Measurements from ENCODE around the gene DNM1L.
A peak's percentile ranks its signal among the peaks of the same experiment; 100 is the strongest.

DNM1L gene

GRCh38 chr12:32666018-32666417, 13.1 kb upstream of the DNM1L start:
- H3K27ac ChIP-seq (ENCODE audit: low read depth, low read length) = no peak overlapping the region

GRCh38 chr12:32669584-32669983, 9.5 kb upstream of the DNM1L start:
- Histone ChIP-seq H3K36me3 (ENCODE audit: control insufficient read depth, insufficient read depth, low read length) (no peaks in the 10 kb centered on the region), H3K9me3 (ENCODE audit: control insufficient read depth, insufficient read depth, low read length) (peaks cover 4% of the 10 kb centered on the region; the same call in 1 of the 2 replicates), H3K9ac (ENCODE audit: low read depth, low read length) (no peak overlapping the region), H3K27me3 (ENCODE audit: control insufficient read depth, insufficient read depth, low read length) (no peaks in the 10 kb centered on the region), H3K4me3 (ENCODE audit: low read depth, low read length) (no peak overlapping the region), H3K4me1 (ENCODE audit: control insufficient read depth, insufficient read depth, low read length) (peaks cover 2% of the 10 kb centered on the region; the same call in 1 of the 2 replicates), H3K27ac (ENCODE audit: low read depth, low read length) (no peak overlapping the region)

More at GRCh38 chr12:32666018-32666417, 13.1 kb upstream of the DNM1L start:
- Histone ChIP-seq H3K4me1 (ENCODE audit: control insufficient read depth, insufficient read depth, low read length) (no peaks in the 10 kb centered on the region), H3K27me3 (ENCODE audit: control insufficient read depth, insufficient read depth, low read length) (no peaks in the 10 kb centered on the region), H3K36me3 (ENCODE audit: control insufficient read depth, insufficient read depth, low read length) (no peaks in the 10 kb centered on the region), H3K9me3 (ENCODE audit: control insufficient read depth, insufficient read depth, low read length) (peaks cover 4% of the 10 kb centered on the region; the same call in 1 of the 2 replicates), H3K4me3 (ENCODE audit: low read depth, low read length) (no peak overlapping the region), H3K9ac (ENCODE audit: low read depth, low read length) (no peak overlapping the region)

GRCh38 chr12:32671930-32672780, 6.9 kb upstream of the DNM1L start:
- Histone ChIP-seq H3K27me3 (ENCODE audit: control insufficient read depth, insufficient read depth, low read length) (no peaks in the 10 kb centered on the region), H3K27ac (ENCODE audit: low read depth, low read length) (no peak overlapping the region), H3K4me1 (ENCODE audit: control insufficient read depth, insufficient read depth, low read length) (peaks cover 2% of the 10 kb centered on the region; the same call in 1 of the 2 replicates), H3K9ac (ENCODE audit: low read depth, low read length) (no peak overlapping the region), H3K9me3 (ENCODE audit: control insufficient read depth, insufficient read depth, low read length) (peaks cover 4% of the 10 kb centered on the region; the same call in 1 of the 2 replicates), H3K4me3 (ENCODE audit: low read depth, low read length) (no peak overlapping the region), H3K36me3 (ENCODE audit: control insufficient read depth, insufficient read depth, low read length) (no peaks in the 10 kb centered on the region)

- peak overlapping the region; percentile 84 for H3K9ac ChIP-seq (ENCODE audit: low read depth, low read length)
- H3K4me3 ChIP-seq (ENCODE audit: low read depth, low read length) = peak overlapping the region; percentile 84
- H3K4me1 ChIP-seq (ENCODE audit: control insufficient read depth, insufficient read depth, low read length) = peaks cover 9% of the 10 kb centered on the region
- H3K27ac ChIP-seq (ENCODE audit: low read depth, low read length) = peak overlapping the region; percentile 93
- no peaks in the 10 kb centered on the region for H3K9me3 ChIP-seq (ENCODE audit: control insufficient read depth, insufficient read depth, low read length)
- no peaks in the 10 kb centered on the region for H3K27me3 ChIP-seq (ENCODE audit: control insufficient read depth, insufficient read depth, low read length)
- peaks cover 4% of the 10 kb centered on the region; the same call in 1 of the 2 replicates for H3K36me3 ChIP-seq (ENCODE audit: control insufficient read depth, insufficient read depth, low read length)
Measured at GRCh38 chr12:32679920-32680237, 778 bp downstream of the DNM1L start.

- Histone ChIP-seq H3K9me3 (ENCODE audit: control insufficient read depth, insufficient read depth, low read length) (no peaks in the 10 kb centered on the region), H3K9ac (ENCODE audit: low read depth, low read length) (no peak overlapping the region), H3K27ac (ENCODE audit: low read depth, low read length) (no peak overlapping the region), H3K27me3 (ENCODE audit: control insufficient read depth, insufficient read depth, low read length) (no peaks in the 10 kb centered on the region), H3K36me3 (ENCODE audit: control insufficient read depth, insufficient read depth, low read length) (peaks cover 4% of the 10 kb centered on the region; the same call in 1 of the 2 replicates), H3K4me3 (ENCODE audit: low read depth, low read length) (peak overlapping the region; percentile 84), H3K4me1 (ENCODE audit: control insufficient read depth, insufficient read depth, low read length) (peaks cover 9% of the 10 kb centered on the region)
Measured at GRCh38 chr12:32680787-32681186, 1.7 kb downstream of the DNM1L start.

- H3K27ac ChIP-seq (ENCODE audit: low read depth, low read length) = no peak overlapping the region
- no peaks in the 10 kb centered on the region for H3K27me3 ChIP-seq (ENCODE audit: control insufficient read depth, insufficient read depth, low read length)
- no peak overlapping the region; the same call in 1 of the 2 replicates for H3K4me3 ChIP-seq (ENCODE audit: low read depth, low read length)
- H3K9me3 ChIP-seq (ENCODE audit: control insufficient read depth, insufficient read depth, low read length) = no peaks in the 10 kb centered on the region
- peaks cover 9% of the 10 kb centered on the region for H3K4me1 ChIP-seq (ENCODE audit: control insufficient read depth, insufficient read depth, low read length)
- H3K36me3 ChIP-seq (ENCODE audit: control insufficient read depth, insufficient read depth, low read length) = peaks cover 4% of the 10 kb centered on the region; the same call in 1 of the 2 replicates
- no peak overlapping the region for H3K9ac ChIP-seq (ENCODE audit: low read depth, low read length)
Measured at GRCh38 chr12:32681272-32681671, 2.2 kb downstream of the DNM1L start.

GRCh38 chr12:32686340-32686739, 7.2 kb downstream of the DNM1L start:
- H3K9me3 ChIP-seq (ENCODE audit: control insufficient read depth, insufficient read depth, low read length) = no peaks in the 10 kb centered on the region
- peaks cover 4% of the 10 kb centered on the region; the same call in 1 of the 2 replicates for H3K36me3 ChIP-seq (ENCODE audit: control insufficient read depth, insufficient read depth, low read length)
- H3K9ac ChIP-seq (ENCODE audit: low read depth, low read length) = no peak overlapping the region
- no peak overlapping the region for H3K4me3 ChIP-seq (ENCODE audit: low read depth, low read length)
- no peaks in the 10 kb centered on the region for H3K27me3 ChIP-seq (ENCODE audit: control insufficient read depth, insufficient read depth, low read length)
- peaks cover 11% of the 10 kb centered on the region for H3K4me1 ChIP-seq (ENCODE audit: control insufficient read depth, insufficient read depth, low read length)
- no peak overlapping the region for H3K27ac ChIP-seq (ENCODE audit: low read depth, low read length)

GRCh38 chr12:32688786-32689185, 9.7 kb downstream of the DNM1L start:
- H3K27me3 ChIP-seq (ENCODE audit: control insufficient read depth, insufficient read depth, low read length) = no peaks in the 10 kb centered on the region
- H3K4me1 ChIP-seq (ENCODE audit: control insufficient read depth, insufficient read depth, low read length) = peaks cover 20% of the 10 kb centered on the region
- H3K9ac ChIP-seq (ENCODE audit: low read depth, low read length) = no peak overlapping the region
- H3K9me3 ChIP-seq (ENCODE audit: control insufficient read depth, insufficient read depth, low read length) = no peaks in the 10 kb centered on the region
- H3K36me3 ChIP-seq (ENCODE audit: control insufficient read depth, insufficient read depth, low read length) = peaks cover 3% of the 10 kb centered on the region; the same call in 1 of the 2 replicates
- H3K4me3 ChIP-seq (ENCODE audit: low read depth, low read length) = no peak overlapping the region
- H3K27ac ChIP-seq (ENCODE audit: low read depth, low read length) = no peak overlapping the region

GRCh38 chr12:32690927-32691326, 11.8 kb downstream of the DNM1L start:
- Histone ChIP-seq H3K36me3 (ENCODE audit: control insufficient read depth, insufficient read depth, low read length) (no peaks in the 10 kb centered on the region), H3K4me3 (ENCODE audit: low read depth, low read length) (no peak overlapping the region), H3K27me3 (ENCODE audit: control insufficient read depth, insufficient read depth, low read length) (no peaks in the 10 kb centered on the region), H3K9ac (ENCODE audit: low read depth, low read length) (no peak overlapping the region), H3K9me3 (ENCODE audit: control insufficient read depth, insufficient read depth, low read length) (no peaks in the 10 kb centered on the region), H3K4me1 (ENCODE audit: control insufficient read depth, insufficient read depth, low read length) (peaks cover 20% of the 10 kb centered on the region), H3K27ac (ENCODE audit: low read depth, low read length) (no peak overlapping the region)

- H3K4me3 ChIP-seq (ENCODE audit: low read depth, low read length) = no peak overlapping the region
- H3K9ac ChIP-seq (ENCODE audit: low read depth, low read length) = no peak overlapping the region
- no peaks in the 10 kb centered on the region for H3K27me3 ChIP-seq (ENCODE audit: control insufficient read depth, insufficient read depth, low read length)
- H3K9me3 ChIP-seq (ENCODE audit: control insufficient read depth, insufficient read depth, low read length) = no peaks in the 10 kb centered on the region
- no peak overlapping the region for H3K27ac ChIP-seq (ENCODE audit: low read depth, low read length)
- peaks cover 20% of the 10 kb centered on the region for H3K4me1 ChIP-seq (ENCODE audit: control insufficient read depth, insufficient read depth, low read length)
- H3K36me3 ChIP-seq (ENCODE audit: control insufficient read depth, insufficient read depth, low read length) = no peaks in the 10 kb centered on the region
Measured at GRCh38 chr12:32692358-32692757, 13.3 kb downstream of the DNM1L start.

- no peak overlapping the region for H3K4me3 ChIP-seq (ENCODE audit: low read depth, low read length)
- H3K9me3 ChIP-seq (ENCODE audit: control insufficient read depth, insufficient read depth, low read length) = no peaks in the 10 kb centered on the region
- no peaks in the 10 kb centered on the region for H3K27me3 ChIP-seq (ENCODE audit: control insufficient read depth, insufficient read depth, low read length)
- H3K36me3 ChIP-seq (ENCODE audit: control insufficient read depth, insufficient read depth, low read length) = no peaks in the 10 kb centered on the region
- no peak overlapping the region for H3K27ac ChIP-seq (ENCODE audit: low read depth, low read length)
- no peak overlapping the region for H3K9ac ChIP-seq (ENCODE audit: low read depth, low read length)
- H3K4me1 ChIP-seq (ENCODE audit: control insufficient read depth, insufficient read depth, low read length) = peaks cover 24% of the 10 kb centered on the region
Measured at GRCh38 chr12:32693036-32693435, 13.9 kb downstream of the DNM1L start.
